T47D (cell line): ENCODE measurements around the gene ABCB9.
A peak's percentile ranks its signal among the peaks of the same experiment; 100 is the strongest.
"Not testable (repeated sequence)": the region's sequence is repeated elsewhere in the genome, so short reads cannot be mapped to it uniquely, and the experiment has no call there.

Source experiments
- DNase-seq, 2 experiments: peaks; one replicate each; pipeline versions ENCODE4 v3.0.0 to v3.0.0-alpha.2; 2011 to 2012; ENCODE audit warnings: low read depth in 1 of 2, low spot score in 1 of 2
- JUND ChIP-seq: IDR thresholded peaks from 2 replicates; pipeline ENCODE4 v1.6.1; 2012; ENCODE audit warnings: low read depth
- in situ Hi-C: cut with HindIII; loops from 2 replicates; pipeline ENCODE4 v1.10.0; 2016; ENCODE audit warnings: low sequenced_read_pairs, low pct_unique_long_range_greater_than_20kb

Gene ABCB9

DNA sequence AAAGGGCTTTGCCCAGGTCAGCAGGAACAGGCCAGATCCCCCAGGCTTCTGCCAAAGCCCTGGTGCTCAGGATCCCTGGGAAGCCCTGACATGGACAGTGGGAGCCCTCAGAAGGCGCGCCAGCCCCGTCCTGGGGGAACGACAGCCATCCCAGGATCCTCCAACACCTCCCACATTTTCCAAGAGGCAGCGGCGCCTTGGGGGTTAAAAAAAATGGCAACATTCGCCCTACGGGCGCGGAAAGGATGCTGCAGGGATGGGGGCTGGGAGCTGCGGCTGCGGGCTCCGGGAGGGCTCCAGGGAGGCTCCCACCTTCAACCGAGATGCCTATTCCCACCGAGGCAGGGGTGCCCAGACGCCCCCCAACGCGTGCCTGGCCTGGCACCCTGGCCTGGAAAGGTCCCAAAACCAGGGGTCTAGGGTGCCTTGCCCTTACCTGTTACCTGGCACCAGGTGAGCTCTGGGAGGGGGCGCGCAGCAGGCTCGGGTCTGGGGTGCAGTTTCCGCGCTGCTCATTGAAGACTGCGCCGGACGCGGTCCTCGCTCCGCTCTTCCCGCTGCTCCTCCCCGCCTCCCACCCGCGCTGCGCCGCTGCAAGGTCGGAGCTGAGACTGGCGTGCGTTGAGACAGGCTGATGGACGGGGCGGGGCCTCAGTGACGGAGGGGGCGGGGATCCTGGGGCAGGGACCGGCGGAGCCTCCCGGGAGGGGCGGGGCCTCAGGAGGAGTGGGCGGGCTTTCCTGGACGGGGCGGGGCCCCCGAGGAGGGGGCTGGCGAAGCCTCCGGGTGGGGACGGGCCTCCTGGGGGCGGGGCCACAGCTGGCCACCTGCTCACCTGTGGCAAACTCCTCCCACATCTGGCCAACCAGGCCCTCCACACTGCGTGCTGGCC lies at the start of gene ABCB9:
Gene ABCB9, minus strand, starts transcription at position 613 of the 892 bp plus-strand sequence. CDS start 6,228 bp downstream, outside the sequence.
- peak; percentile 97 to 98 for DNase-seq
- in situ Hi-C loops, result no loop called here
- TF ChIP-seq JUND, result no peak

DNA sequence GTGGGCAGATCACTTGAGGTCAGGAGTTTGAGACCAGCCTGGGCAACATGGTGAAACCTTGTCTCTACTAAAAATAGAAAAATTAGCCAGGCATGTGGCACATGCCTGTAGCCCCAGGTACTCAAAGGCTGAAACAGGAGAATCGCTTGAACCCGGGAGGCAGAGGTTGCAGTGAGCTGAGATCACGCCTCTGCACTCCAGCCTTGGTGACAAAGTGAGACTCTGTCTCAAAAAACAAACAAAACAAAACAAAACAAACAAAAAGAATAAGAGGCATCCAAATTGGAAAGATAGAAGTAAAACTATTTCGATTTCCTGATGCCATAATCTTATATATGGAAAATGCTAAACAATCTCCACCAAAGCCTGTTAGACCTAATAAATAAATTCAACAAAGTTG lies 48.2 kb upstream of the ABCB9 start:
- in situ Hi-C loops, DNase-seq: not testable (repeated sequence)

DNA sequence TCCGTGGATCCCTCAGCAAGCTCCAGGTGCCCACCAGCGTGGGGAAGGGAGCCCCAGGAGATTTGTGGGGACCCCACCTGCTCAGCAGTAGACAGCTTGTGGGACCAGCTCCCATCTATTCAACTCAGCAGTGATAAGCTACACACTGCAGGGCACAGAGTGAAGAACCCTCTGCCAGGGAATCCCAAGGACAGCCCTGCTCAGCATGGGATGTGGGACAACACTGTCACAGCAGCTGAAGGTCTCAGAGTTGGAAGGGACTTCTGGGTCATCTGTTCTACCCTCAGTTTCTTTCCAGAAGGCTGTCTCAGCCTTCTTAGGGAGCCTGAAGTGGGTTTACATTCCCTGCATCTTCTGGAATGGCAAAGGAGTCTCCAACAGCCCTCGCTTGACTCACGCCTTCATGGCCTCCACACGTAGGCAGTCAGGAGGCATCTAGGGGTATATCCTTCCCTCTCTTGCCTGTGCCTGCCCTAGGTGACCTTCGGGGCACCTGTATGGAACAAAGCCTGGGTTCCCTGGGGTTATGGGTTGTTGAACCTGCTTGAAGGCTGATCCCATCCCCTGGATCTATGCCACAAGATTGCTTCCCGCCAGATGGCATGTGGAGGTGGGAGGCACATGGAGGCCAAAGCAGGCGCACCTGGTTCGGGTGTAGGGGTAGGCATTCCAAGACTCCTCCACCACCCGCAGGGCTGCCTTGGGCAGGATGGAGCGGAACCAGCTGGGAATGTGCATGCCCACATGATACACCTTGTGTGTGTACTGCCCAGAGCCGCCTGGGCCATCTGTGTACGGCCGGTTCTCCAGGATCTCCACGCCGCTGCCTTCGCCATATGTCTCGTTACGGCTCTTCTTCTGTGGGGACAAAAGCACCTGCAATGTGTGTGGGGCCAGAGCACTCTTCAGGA lies 47.2 kb upstream of the ABCB9 start:
- in situ Hi-C loops, result no loop called here
- DNase-seq, result no peak
- no peak for TF ChIP-seq JUND

DNA sequence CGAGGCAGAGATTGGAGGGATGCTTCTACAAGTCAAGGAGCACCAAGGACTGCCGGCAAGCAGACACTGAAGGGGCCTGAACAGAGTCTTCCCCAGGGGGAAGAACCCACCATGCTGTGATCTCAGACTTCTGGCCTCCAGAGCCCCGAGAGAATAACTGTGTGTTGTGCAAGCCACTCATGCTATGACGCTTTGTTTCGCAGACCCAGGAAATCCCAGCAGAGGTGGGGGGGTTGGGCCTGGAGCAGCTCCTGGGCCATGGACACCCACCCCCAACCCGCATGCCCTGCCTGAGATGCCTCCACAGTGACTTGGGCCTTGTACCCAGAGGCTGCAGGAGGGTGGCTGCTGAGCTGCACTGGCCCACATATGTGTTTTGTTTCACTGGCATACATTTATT lies 45.4 kb upstream of the ABCB9 start:
- no peak for DNase-seq
- in situ Hi-C loops, result no loop called here
- no peak for TF ChIP-seq JUND

DNA sequence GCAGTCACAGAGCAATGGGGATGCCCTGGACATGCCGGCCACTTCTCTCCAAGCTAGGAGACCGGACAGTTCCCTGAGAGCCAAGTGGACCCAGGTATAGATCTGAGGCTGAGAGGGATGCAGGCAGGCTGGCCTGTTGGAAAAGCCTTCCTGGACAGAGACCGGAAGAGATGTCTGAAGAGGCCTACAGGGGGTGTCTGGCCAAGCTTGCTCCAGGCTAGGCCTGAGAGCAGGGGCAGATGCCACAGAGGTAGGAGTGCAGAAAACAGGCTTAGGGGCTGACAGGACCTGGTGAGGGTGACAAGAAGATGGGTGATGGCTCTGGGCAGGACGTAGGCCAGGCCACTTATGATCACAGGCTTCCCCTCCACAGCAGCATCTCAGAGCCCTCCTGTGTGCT lies 44.4 kb upstream of the ABCB9 start:
- DNase-seq, result no peak
- in situ Hi-C loops, result no loop called here
- no peak for TF ChIP-seq JUND

DNA sequence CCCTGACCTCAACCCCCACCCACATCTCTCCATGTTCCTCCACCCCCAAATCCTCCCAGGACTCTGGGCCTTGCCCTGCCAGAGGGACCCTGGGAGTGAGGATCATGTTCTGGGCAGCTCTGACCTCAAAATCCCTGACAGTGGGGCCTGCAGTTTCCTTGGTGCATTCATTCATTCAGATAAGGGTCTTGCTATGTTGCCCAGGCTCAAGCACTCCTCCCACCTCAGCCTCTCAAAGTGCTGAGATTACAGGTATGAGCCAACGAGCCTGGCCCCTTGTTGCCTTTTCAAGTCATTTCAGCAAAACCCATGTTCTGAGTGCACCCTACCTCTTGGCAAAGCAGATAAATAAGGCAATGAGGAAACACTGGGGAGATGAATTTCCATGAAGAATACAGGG lies 43.8 kb upstream of the ABCB9 start:
- in situ Hi-C loops, result no loop called here
- TF ChIP-seq JUND, result no peak

DNA sequence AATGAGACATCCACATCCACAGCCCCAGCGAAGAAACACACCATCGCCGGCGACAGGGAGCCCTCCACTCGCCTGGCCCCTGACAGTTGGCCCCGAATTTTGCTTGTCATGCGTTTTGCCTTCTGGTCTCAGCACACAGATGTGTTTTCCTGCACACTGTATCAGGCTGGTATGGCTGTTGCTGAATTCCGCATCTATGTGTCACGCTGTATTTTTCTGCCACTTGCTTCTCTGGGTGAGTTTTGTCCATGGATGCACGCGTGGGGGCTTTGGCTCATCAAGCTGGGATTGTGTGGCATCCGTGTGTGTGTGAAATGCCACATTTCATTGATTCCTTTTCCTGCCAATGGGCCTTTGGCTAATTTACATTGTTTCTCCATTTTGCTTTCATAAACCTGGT lies 40.7 kb upstream of the ABCB9 start:
- DNase-seq, result no peak
- in situ Hi-C loops, result no loop called here
- TF ChIP-seq JUND, result no peak

More for the DNA sequence above, 43.8 kb upstream of the ABCB9 start:
- no peak for DNase-seq

DNA sequence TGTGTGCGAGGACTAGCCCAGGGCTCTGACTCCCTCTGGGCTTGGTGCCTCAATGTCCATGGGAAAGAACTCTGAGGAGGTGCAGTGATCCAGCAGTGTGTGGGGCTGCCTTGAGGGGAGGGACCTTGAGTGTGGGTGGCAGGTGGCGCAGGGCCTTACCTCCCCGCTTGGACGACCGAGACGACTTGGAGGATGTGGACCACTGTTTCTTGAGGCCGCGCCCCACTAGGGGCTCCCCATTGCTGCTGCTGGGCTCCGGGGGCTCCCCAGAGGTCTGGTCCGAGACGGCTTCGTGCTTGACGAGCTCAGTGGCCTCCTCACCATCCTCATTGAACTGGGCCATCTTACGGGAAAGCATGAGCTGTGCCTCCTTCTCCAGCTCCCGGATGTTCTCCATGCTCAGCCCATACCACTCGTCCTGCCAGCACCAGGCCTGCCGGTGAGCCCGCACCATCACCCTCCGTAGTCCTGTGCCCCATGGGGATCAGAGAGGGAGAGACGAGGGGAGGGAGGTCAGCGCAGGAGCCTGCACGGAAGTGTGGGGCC lies 38.9 kb upstream of the ABCB9 start:
- no peak for DNase-seq
- in situ Hi-C loops, result no loop called here
- no peak for TF ChIP-seq JUND

DNA sequence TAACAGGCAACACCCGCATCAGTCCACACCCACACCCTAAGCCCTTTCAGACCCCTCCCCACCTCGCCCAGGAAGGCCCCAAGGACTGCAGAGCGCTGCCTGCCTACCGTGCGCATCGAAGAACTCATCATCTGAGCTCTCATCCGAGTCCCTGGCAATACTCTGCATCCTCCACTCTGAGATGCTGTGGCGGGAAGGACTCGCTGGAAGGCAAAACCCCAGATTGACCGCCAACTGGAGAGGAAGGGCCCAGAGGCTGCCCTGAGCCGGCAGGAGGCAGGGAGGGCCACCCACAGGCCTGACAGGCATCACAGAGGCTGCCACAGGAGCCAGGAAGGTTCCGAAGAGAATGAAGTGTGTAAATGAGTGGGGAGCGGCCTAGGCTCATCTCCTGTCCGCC lies 38.0 kb upstream of the ABCB9 start:
- no peak for TF ChIP-seq JUND
- DNase-seq, result no peak
- in situ Hi-C loops, result no loop called here

DNA sequence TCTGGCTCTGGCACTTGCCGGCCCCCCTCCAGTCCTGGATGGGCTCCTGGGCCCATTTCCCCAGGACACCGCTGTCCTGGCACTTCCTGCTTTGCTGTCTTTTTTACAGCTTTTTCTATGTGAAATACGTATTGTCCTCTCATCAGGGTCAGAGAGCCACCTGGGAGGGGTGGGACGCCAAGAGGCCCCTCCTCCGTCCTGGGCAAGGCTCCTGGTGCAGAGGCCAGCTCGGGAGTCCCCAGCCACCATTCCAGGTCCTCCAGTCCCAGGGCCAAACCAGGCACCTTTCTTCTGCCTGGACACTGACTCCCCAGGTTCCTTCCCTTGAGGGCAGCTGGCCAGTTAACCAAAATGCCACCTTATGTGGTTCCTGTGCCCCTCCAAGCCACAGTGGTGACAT lies 37.0 kb upstream of the ABCB9 start:
- in situ Hi-C loops, result no loop called here
- TF ChIP-seq JUND, result no peak
- DNase-seq, result no peak

DNA sequence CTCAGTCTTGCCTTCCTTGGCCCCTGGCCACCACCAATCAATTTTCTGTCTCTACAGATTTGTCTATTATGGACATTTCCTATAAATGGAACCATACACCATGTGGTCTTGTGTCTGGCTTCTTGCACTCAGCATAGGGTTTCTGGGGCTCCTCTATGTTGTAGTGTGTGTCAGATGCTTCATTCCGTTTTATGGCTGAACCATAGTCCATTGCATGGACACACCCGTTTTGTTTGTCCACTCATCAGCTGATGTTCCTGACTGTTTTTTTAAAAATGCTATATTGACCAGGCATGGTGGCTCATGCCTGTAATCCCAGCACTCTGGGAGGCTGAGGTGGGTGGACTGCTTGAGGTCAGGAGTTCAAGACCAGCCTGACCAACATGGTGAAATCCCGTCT lies 35.2 kb upstream of the ABCB9 start:
- no peak for DNase-seq
- in situ Hi-C loops, result no loop called here
- no peak for TF ChIP-seq JUND

DNA sequence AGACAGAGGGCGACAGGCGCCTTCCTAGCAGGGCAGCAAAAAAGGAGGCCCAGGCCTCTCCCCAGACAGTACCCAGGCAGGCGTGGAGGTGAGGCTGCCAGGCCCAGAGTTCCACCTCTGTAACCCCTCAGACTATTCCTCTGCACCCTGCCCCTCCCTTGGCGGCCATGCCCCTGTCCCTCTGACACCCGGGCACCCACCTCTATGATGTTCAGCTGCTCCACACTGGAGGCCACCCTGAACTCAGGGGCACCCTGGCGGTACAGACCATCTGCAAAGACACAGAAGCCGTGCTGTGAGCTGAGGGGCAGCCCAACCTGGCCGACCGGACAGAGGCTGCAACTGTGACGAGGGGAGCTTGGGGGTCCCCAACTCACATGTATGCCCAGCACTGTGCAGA lies 34.3 kb upstream of the ABCB9 start:
- in situ Hi-C loops, result no loop called here
- TF ChIP-seq JUND, result no peak
- DNase-seq, result no peak

DNA sequence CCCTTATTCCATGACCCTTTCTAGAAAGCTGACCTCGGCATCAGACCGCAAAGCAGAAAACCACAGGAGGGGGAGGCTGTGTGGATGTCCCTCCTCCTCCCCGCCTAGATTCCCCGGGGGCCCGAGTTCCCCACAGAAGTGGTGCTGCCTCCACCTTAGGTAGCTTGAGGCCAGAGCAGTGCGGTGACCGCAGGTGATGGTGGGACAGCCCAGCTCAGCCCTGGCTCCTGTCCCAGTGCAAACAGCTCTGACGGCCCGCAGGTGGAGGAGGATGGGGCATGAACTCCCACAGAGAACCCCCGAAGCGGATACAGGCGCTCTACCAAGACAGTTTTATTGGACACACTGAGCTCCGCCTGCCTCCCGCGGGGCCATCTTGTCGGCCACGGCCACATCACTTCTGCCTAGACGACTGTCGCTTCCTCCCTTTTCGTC lies 33.7 kb upstream of the ABCB9 start:
- DNase-seq, result no peak
- no peak for TF ChIP-seq JUND
- in situ Hi-C loops, result no loop called here
